ENCODE results near the gene NCR3LG1.

The NCR3LG1 gene

DNA sequence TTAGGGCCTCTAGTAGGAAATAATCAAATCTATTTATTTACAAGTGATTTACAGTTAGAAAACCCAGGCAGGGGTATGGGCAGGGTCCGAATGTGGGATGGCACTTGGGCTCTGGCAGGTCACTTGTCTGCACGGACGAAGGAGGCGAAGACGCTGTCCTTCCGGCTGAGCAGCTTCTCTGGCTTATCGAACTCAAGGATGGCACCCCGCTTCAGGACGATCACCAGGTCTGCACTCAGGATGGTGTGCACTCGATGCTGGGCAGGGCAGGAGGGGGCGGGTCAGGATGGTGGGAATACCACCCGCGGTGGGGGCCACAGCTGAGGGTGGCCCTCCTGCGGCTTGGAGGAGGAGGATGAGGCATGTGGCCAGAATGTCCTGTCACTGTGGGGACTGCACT is 41.3 kb downstream of the NCR3LG1 start:
- Mint-ChIP-seq H3K27ac (no peak overlapping the region), H3K4me1 (no peaks in the 10 kb centered on the region), H3K4me3 (no peak overlapping the region), H3K36me3 (ENCODE audit: low read depth) (no peaks in the 10 kb centered on the region), H3K27me3 (ENCODE audit: low read depth) (peaks cover 39% of the 10 kb centered on the region), H3K9me3 (no peaks in the 10 kb centered on the region)
- TF ChIP-seq, protein P1, sequence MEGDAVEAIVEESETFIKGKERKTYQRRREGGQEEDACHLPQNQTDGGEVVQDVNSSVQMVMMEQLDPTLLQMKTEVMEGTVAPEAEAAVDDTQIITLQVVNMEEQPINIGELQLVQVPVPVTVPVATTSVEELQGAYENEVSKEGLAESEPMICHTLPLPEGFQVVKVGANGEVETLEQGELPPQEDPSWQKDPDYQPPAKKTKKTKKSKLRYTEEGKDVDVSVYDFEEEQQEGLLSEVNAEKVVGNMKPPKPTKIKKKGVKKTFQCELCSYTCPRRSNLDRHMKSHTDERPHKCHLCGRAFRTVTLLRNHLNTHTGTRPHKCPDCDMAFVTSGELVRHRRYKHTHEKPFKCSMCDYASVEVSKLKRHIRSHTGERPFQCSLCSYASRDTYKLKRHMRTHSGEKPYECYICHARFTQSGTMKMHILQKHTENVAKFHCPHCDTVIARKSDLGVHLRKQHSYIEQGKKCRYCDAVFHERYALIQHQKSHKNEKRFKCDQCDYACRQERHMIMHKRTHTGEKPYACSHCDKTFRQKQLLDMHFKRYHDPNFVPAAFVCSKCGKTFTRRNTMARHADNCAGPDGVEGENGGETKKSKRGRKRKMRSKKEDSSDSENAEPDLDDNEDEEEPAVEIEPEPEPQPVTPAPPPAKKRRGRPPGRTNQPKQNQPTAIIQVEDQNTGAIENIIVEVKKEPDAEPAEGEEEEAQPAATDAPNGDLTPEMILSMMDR (IDR thresholded peaks at IDR 0.05; ENCODE audit: unreplicated experiment in 3 of 3): no peak

DNA sequence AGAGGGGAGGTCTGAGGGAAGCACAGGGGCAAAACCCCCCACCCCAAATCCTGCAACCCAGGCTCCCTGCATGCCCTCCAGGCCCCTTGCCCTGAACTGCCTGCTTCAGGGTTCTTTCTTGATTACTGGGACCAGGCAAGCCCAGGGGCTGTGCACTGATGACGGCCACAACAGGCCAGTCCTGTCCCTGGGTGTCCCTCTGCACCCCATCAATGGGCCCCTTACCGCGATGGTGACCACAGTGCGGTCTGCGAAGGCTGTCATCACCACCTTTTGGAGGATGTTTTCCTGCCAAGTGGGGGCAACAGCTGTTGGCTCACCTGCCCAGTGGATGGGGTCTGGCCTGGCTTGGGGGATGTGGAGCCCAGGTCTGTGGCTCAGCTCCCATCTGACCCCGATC is 41.9 kb downstream of the NCR3LG1 start:
- Mint-ChIP-seq H3K4me1 (no peaks in the 10 kb centered on the region), H3K27ac (no peak overlapping the region), H3K9me3 (no peaks in the 10 kb centered on the region), H3K27me3 (ENCODE audit: low read depth) (peaks cover 33% of the 10 kb centered on the region), H3K36me3 (ENCODE audit: low read depth) (no peaks in the 10 kb centered on the region), H3K4me3 (no peak overlapping the region)
- TF ChIP-seq, protein P1 (IDR thresholded peaks at IDR 0.05; ENCODE audit: unreplicated experiment in 3 of 3): no peak

DNA sequence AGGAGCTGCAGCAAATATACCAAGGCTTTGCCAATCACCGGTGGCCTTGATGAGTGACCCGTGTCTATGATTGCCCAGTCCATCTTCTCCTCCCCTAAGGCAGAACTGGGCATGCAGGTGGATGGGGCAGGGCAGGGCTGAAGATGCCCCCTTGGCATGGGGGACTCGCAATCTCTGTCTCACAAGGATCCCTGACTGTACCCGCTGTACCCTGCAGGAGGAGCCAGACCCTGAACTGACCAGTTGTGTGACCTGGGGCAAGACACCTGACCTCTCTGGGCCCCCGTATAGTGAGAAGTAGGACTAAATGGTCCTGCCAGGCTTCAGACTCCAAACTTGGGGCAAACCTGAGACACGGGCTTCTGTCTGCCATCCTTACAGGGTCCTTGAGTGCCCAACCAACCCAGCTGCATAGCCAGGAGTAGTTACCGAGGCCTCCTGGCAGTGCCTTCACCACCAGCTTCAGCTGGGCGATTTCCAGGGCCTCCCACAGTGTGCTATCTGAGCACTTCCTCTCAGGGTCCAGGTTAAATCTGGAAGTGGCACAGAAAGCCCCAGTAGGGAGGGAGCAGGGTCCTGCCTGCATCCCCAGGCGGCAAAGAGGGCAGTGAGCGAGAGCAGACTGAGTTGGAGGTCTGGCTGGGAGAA is 43.3 kb downstream of the NCR3LG1 start:
- TF ChIP-seq, protein P1 (IDR thresholded peaks at IDR 0.05; ENCODE audit: unreplicated experiment in 3 of 3): no peak
- no peak overlapping the region for H3K4me3 Mint-ChIP-seq
- no peaks in the 10 kb centered on the region for H3K4me1 Mint-ChIP-seq
- no peaks in the 10 kb centered on the region for H3K36me3 Mint-ChIP-seq (ENCODE audit: low read depth)
- H3K27ac Mint-ChIP-seq: no peak overlapping the region
- H3K9me3 Mint-ChIP-seq: no peaks in the 10 kb centered on the region
- peaks cover 36% of the 10 kb centered on the region for H3K27me3 Mint-ChIP-seq (ENCODE audit: low read depth)

DNA sequence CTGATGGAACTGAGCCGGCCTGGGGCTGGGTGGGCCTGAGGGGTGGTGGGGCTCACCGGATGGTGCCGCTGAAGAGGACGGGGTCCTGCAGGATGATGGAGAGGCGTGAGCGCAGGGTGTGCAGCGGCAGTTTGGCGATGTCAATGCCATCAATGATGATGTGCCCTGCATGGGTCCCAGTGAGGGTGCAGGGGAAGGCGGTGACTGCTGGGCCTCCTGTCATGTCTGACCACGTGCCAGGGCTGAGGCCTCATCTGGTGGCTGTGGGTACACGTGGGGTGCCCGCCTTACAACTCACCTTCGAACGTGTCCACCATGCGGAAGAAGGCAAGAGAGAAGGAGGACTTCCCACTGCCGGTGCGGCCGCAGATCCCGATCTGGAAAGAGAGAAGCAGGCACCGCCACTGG is 44.0 kb downstream of the NCR3LG1 start:
- Mint-ChIP-seq H3K36me3 (ENCODE audit: low read depth) (no peaks in the 10 kb centered on the region), H3K9me3 (no peaks in the 10 kb centered on the region), H3K4me3 (no peak overlapping the region), H3K27ac (no peak overlapping the region), H3K4me1 (no peaks in the 10 kb centered on the region), H3K27me3 (ENCODE audit: low read depth) (peaks cover 32% of the 10 kb centered on the region)
- TF ChIP-seq, protein P1 (IDR thresholded peaks at IDR 0.05; ENCODE audit: unreplicated experiment in 3 of 3): no peak

DNA sequence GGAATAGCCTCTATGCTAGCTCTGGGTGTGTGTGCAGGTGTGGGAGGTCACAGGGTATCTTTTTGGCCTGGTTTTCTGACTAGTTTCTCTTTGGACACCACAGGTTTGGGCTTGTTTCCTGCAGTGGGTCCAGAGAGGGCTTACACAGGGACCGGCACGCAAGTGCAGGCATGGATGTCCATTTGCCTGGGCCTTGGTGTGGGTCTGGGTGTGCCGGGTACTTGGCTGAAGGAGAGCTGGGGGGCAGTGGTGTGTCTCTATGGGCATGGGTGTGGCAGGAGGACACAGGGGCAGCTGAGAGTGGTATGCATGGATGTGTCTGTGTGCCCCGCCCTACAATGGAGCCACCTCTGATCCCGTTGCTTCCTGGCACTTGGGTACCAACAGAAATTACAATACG is 44.4 kb downstream of the NCR3LG1 start:
- Mint-ChIP-seq H3K27me3 (ENCODE audit: low read depth) (peaks cover 31% of the 10 kb centered on the region), H3K36me3 (ENCODE audit: low read depth) (no peaks in the 10 kb centered on the region), H3K4me1 (no peaks in the 10 kb centered on the region), H3K9me3 (no peaks in the 10 kb centered on the region), H3K27ac (no peak overlapping the region), H3K4me3 (no peak overlapping the region)
- TF ChIP-seq, protein P1 (IDR thresholded peaks at IDR 0.05; ENCODE audit: unreplicated experiment in 3 of 3): no peak

DNA sequence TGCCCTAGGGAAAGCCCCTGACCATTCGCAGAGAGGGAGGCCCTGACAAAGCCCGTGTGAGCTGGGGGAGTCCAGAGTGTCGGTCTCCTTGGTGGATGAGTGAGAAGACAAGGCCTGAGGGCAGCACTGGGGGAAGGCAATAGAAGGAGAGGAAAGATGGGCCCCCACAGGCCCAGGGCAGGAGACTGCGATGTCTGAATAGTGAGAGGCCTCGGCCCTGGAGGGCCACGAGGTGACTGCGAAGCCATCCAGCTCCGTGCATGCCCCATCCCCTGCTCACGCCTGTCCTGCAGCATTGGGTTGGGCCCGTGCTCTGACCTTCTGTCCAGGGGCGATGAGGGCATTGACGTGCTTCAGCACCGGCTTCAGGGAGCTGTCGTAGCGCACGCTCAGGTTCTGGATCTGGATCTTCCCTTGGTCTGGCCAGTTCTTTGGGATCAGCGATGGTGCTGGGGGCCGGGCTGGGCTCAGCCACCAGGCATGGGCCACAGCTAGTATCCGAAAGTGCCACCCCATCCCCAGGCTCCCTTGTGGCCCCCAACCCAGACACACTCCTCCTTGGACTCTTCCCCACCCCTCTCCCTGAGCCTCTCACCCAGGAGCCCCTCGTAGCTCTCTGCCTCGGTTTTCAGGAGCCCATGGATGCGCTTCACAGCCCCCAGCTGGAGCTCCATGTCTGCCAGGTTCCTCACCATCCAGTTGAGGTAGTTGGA is 45.2 kb downstream of the NCR3LG1 start:
- TF ChIP-seq, protein P1 (IDR thresholded peaks at IDR 0.05; ENCODE audit: unreplicated experiment in 3 of 3): no peak
- H3K9me3 Mint-ChIP-seq: no peaks in the 10 kb centered on the region
- no peak overlapping the region for H3K4me3 Mint-ChIP-seq
- H3K4me1 Mint-ChIP-seq: no peaks in the 10 kb centered on the region
- H3K36me3 Mint-ChIP-seq (ENCODE audit: low read depth): no peaks in the 10 kb centered on the region
- H3K27me3 Mint-ChIP-seq (ENCODE audit: low read depth): peaks cover 25% of the 10 kb centered on the region
- H3K27ac Mint-ChIP-seq: no peak overlapping the region

Data from nephron (organoid).